Measurements from ENCODE around the gene COPG1. TPM values are rescaled to one million over a fixed set of nuclear protein-coding genes. Genes with fewer than 3 reads are reported as not detected.

Gene COPG1
- total and polyA plus RNA-seq, 9 of the 15 experiments (the other 6 are each of a cell fraction or from before 2014, with no cell fraction given) = 40.3 to 105 (median 62.4) TPM

GRCh38 chr3:129211772-129212171 is 37.6 kb upstream of the COPG1 start (continued):
- TF ChIP-seq FOXA3 (CRISPR knock-in tag; conservative IDR thresholded peaks at IDR 0.05 in 1 of 2, IDR thresholded peaks at IDR 0.05 in 1 of 2) (no peak), PKNOX1 (IDR thresholded peaks at IDR 0.05) (peak; percentile 22; the same call in 1 of the 2 replicates), MAFF (IDR thresholded peaks at IDR 0.05; ENCODE audit: low read length) (peak; percentile 34; the same call in 1 of the 2 replicates), NRF1 (conservative IDR thresholded peaks at IDR 0.05 in 1 of 2, IDR thresholded peaks at IDR 0.05 in 1 of 2) (peak; percentile 54 to 59), SPI1 (IDR thresholded peaks at IDR 0.05; ENCODE audit: borderline replicate concordance, low read depth, low read length) (0 out of 2 replicates have a peak, but pooled peaks have one; percentile 21), NR2C2 (CRISPR knock-in tag; IDR thresholded peaks at IDR 0.05) (no peak), NR2C2 (tag; IDR thresholded peaks at IDR 0.05) (peak; percentile 34; the same call in 1 of the 2 replicates), EGR1 (conservative IDR thresholded peaks at IDR 0.05) (0 out of 2 replicates have a peak, but pooled peaks have one; percentile 28), TFAP4 (CRISPR knock-in tag; IDR thresholded peaks at IDR 0.05; ENCODE audit: borderline replicate concordance) (peak; percentile 44; the same call in 1 of the 2 replicates), ETV1 (tag; conservative IDR thresholded peaks at IDR 0.05; ENCODE audit: low read depth) (peak; percentile 48; the same call in 1 of the 2 replicates), GABPB2 (CRISPR knock-in tag; conservative IDR thresholded peaks at IDR 0.05) (no peak), BRD9 (IDR thresholded peaks at IDR 0.05; ENCODE audit: low read depth, partially characterized antibody) (no peak), SMARCA4 (IDR thresholded peaks at IDR 0.05) (peak; percentile 68)

Measured in K562 (cell line).